GM23248 (cell line): ENCODE measurements around the gene SSBP2.

ENCODE experiments used
- EZH2 ChIP-seq: fragments of 200-600 bp; sonication (generic); IDR thresholded peaks from 2 replicates; pipeline ENCODE4 v1.6.1; 2018; ENCODE audit warnings: antibody characterized with exemption, mild to moderate bottlenecking; ENCODE audit not compliant: insufficient read depth, poor library complexity, severe bottlenecking
- EZH2phosphoT487 ChIP-seq: fragments of 200-600 bp; sonication (generic); IDR thresholded peaks from 2 replicates; pipeline ENCODE4 v1.6.1; 2018; ENCODE audit warnings: antibody characterized with exemption, moderate library complexity, mild to moderate bottlenecking, low read depth; ENCODE audit not compliant: insufficient read depth

DNA sequence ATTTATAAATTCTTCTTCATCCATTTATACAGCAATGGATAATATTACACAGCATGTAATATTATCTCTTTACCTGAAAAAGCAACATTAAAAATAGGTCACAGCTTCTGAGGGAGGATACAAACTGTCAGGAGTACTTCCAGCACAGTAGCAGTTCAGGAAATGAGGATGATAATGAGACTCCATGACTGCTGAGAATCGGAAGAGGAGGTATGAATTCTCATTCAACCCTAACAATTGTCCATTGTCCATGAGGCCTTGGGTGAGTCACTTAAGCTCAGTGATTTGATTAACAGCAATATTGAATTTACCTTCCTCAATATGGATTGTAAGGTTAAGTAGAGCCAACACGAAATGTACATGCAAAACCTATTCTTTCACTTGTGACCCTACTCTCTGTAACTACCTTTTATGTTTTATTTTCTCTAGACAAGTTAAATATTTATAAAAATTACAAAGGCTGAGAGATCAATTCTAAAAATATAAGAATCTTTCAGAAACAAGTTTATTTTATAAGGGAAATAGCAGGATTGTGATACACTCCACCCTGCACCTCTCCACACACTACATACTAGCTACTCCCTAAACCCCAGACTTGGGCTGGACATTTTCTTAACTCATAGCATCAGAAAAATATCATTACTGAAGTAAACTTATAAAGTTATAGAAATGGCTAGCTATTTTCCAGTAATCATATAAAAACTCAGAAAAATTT lies 197.9 kb downstream of the SSBP2 start:
- TF ChIP-seq EZH2 (no peak), EZH2phosphoT487 (no peak)
